ENCODE data around the gene CKS2.

- TF ChIP-seq, protein P1, sequence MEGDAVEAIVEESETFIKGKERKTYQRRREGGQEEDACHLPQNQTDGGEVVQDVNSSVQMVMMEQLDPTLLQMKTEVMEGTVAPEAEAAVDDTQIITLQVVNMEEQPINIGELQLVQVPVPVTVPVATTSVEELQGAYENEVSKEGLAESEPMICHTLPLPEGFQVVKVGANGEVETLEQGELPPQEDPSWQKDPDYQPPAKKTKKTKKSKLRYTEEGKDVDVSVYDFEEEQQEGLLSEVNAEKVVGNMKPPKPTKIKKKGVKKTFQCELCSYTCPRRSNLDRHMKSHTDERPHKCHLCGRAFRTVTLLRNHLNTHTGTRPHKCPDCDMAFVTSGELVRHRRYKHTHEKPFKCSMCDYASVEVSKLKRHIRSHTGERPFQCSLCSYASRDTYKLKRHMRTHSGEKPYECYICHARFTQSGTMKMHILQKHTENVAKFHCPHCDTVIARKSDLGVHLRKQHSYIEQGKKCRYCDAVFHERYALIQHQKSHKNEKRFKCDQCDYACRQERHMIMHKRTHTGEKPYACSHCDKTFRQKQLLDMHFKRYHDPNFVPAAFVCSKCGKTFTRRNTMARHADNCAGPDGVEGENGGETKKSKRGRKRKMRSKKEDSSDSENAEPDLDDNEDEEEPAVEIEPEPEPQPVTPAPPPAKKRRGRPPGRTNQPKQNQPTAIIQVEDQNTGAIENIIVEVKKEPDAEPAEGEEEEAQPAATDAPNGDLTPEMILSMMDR (IDR thresholded peaks at IDR 0.05; ENCODE audit: poor library complexity, severe bottlenecking): no peak
- TF ChIP-seq RAD21 (conservative IDR thresholded peaks at IDR 0.05): no peak
- TF ChIP-seq TAF1 (IDR thresholded peaks at IDR 0.05; ENCODE audit: low read depth): no peak
- no peak for TF ChIP-seq REST (IDR thresholded peaks at IDR 0.05; ENCODE audit: borderline replicate concordance)
- TF ChIP-seq POLR2AphosphoS5 (IDR thresholded peaks at IDR 0.05): no peak
Measured at GRCh38 chr9:89314955-89315354, 4.0 kb downstream of the CKS2 start.
